Psoas muscle (tissue), 8 donors: ENCODE results near the gene MAPT. TPM values are rescaled to one million over a fixed set of nuclear protein-coding genes. Genes with fewer than 3 reads are reported as not detected.
"Not testable (repeated sequence)": the region's sequence is repeated elsewhere in the genome, so short reads cannot be mapped to it uniquely, and the experiment has no call there.

Experiments
- ATAC-seq, 4 donors: fragments of 200-7000 bp; cut with Tn5 transposase; one replicate each; pipeline ENCODE4 v1.9.1; 2020; ENCODE audit warnings: moderate library complexity in 3 of 4, mild to moderate bottlenecking in 2 of 4
- DNase-seq, 2 donors: peaks; one replicate each; pipeline ENCODE4 v3.0.0-alpha.2; 2020
- H3K27ac ChIP-seq: fragments of 200-600 bp; one replicate; pipeline ENCODE4 v1.8.0; 2022
- H3K27me3 ChIP-seq, 3 donors: fragments of 200-600 bp in 1 of 3; one replicate each; pipeline versions ENCODE4 v1.6.1 to v1.8.0; 2013 to 2022; ENCODE audit warnings: low read length in 2 of 3, mild to moderate bottlenecking in 2 of 3, moderate library complexity in 1 of 3; ENCODE audit not compliant: insufficient read depth in 3 of 3
- H3K36me3 ChIP-seq, 2 donors: fragments of 200-600 bp in 1 of 2; one replicate each; pipeline versions ENCODE4 v1.6.1 to v1.8.0; 2013 to 2022; ENCODE audit warnings: low read depth in 1 of 2, mild to moderate bottlenecking in 1 of 2, moderate library complexity in 1 of 2; ENCODE audit not compliant: insufficient read depth in 1 of 2
- H3K4me1 ChIP-seq: fragments of 200-600 bp; one replicate; pipeline ENCODE4 v1.8.0; 2022
- H3K4me3 ChIP-seq: fragments of 200-600 bp; one replicate; pipeline ENCODE4 v1.8.0; 2022; ENCODE audit warnings: mild to moderate bottlenecking
- H3K9me3 ChIP-seq: fragments of 200-600 bp; one replicate; pipeline ENCODE4 v1.8.0; 2022
- WGBS, 3 donors: extraction: QIAGEN DNeasy Blood & Tissue Kit; methylation state at CpG; one replicate each; pipeline versions ENCODE4 v1.1.6 to v1.1.7; 2013; 5-methylcytosine and 5-hydroxymethylcytosine counted together
- intact Hi-C, 2 donors: fragments of 100-400 bp; cut with DNase I; formaldehyde crosslinking; loops; one replicate each; pipeline versions ENCODE4 v1.11.0 to v1.14.2; 2022
- polyA plus RNA-seq, 3 donors: library from polyadenylated mRNA; stranded (reverse); fragments of 200-250 nt; gene quantifications; one replicate each; pipeline ENCODE4 v1.2.3, GENCODE V29; 2013
- total RNA-seq, 4 donors: library from RNA; stranded (reverse); fragmentation: NEBNext Ultra II Directional in 2 of 4; extraction: Animal tissue kit (Norgen Biotek cat#: 25700) in 2 of 4; gene quantifications; one replicate each; pipeline versions ENCODE4 v1.2.1 to v1.2.4, GENCODE V29; 2021 to 2023
- TF ChIP-seq, protein P1 (sequence below): fragments of 200-600 bp; IDR thresholded peaks from one replicate; pipeline ENCODE4 v1.8.0; 2022; ENCODE audit warnings: antibody characterized with exemption
- donor health status: healthy with polysubstance abuse.
- donor health status: DM: no; HTN: no; CAD: no; lungs with moderate emphysema.
- donor health status: Bipolar disorder and iron deficiency.
- donor health status: healthy.
- donor health status: DM: yes; HTN: yes; CAD: no.
- donor health status: DM: no; HTN: no; CAD: no.
- donor health status: DM: no; HTN: no; CAD: no.
- donor health status: DM: yes; HTN: yes; CAD: no.

The MAPT gene
- total and polyA plus RNA-seq, 7 donors, result 16.0 to 253 (median 104) TPM

DNA sequence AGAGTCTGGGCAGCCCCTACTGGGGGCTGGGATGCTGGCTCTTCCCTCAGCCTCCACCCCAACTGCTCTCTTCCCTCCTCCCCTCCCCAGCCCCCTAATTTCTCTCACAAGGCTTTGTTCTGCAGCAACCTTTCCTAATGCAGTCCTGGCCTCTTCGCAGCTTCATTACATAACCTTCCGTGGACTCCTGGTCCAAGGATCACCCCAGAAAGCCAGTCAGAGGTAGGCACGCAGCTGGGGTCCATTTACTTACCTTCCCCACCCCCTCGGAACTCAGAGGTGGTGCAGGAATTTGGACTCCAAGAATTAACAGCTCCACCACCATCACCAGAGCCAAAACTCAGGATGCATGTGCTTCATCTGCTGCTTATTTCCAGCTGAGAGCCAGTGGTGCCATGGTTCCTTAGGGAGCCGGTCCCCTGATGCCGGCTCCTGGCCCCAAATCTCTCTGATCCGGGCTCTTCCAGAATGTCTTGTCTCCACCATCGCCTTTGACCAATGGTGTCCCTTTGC, 40.9 kb downstream of the MAPT start:
- ATAC-seq (no peak), DNase-seq (no peak)
- no peak overlapping the region for H3K4me3 ChIP-seq
- H3K9me3 ChIP-seq, result no peaks in the 10 kb centered on the region
- peak overlapping the region; percentile 31 for H3K27ac ChIP-seq
- intact Hi-C loops, result no loop called here
- H3K27me3 ChIP-seq, result no peaks in the 10 kb centered on the region
- 78 to 89% (median 87%) methylated on average over 8 of the region's 8 CpGs for WGBS, 3 donors
- TF ChIP-seq, protein P1, sequence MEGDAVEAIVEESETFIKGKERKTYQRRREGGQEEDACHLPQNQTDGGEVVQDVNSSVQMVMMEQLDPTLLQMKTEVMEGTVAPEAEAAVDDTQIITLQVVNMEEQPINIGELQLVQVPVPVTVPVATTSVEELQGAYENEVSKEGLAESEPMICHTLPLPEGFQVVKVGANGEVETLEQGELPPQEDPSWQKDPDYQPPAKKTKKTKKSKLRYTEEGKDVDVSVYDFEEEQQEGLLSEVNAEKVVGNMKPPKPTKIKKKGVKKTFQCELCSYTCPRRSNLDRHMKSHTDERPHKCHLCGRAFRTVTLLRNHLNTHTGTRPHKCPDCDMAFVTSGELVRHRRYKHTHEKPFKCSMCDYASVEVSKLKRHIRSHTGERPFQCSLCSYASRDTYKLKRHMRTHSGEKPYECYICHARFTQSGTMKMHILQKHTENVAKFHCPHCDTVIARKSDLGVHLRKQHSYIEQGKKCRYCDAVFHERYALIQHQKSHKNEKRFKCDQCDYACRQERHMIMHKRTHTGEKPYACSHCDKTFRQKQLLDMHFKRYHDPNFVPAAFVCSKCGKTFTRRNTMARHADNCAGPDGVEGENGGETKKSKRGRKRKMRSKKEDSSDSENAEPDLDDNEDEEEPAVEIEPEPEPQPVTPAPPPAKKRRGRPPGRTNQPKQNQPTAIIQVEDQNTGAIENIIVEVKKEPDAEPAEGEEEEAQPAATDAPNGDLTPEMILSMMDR, result no peak
- peaks cover 32% of the 10 kb centered on the region for H3K4me1 ChIP-seq
- no peaks in the 10 kb centered on the region for H3K36me3 ChIP-seq

DNA sequence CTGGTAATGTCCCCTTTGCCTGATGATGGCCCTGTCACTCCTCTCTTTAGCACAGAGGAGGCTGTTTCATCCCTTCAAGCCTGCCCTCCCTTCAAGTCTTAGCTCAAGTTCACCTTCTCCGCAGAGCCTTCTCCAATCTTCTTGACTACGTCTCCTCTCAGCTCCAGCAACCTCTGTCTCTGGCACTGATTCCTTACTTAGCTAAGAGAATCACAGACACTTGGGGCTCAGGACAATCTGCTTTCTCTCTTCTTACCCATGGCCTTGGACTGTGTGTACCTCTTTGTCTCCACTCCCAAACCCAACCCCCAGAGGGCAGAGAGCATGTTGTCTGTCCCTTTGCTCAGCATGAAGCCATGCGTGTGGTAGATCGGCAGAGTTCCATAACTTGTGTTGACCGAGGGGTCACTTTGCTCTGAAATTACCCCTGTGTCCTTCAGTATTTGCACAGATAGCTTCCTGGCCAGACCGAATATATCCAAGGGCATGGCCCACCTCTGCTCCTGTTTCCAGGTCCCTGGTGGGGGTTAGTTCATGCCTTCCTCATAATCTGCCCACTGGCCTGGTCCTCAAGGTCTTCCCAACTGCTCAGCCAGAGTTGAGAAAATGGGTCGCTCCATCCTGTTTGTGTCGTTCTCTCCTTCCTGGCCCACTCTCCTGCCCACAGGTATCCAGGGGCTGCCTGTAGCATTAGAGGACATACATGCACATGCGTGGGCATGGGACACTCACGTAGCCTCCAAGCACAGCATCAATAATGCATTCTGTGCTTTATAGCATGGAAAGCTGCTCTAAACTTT, 41.6 kb downstream of the MAPT start:
- intact Hi-C loops, result no loop called here
- TF ChIP-seq, protein P1, result no peak
- peaks cover 32% of the 10 kb centered on the region for H3K4me1 ChIP-seq

DNA sequence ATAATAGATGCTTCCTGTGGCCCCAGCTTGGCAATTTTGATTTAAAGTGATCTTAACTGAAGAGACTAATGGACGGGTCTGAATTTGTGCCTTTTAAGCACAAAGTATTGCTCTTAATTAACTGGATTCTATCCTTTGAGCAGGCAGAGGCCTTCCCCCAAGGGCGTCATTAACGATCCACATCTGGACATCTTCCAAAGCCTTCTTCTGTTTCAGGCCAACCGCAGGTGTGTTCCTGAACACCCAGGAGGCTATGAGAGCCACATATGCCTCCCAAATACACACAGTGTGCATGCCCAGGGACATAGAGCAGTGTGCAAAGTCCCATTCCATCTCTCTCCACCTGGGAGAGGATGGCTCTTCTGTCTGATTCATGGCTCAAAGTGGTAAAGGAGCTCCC, 42.3 kb downstream of the MAPT start:
- Histone ChIP-seq H3K36me3 (no peaks in the 10 kb centered on the region), H3K27ac (peak overlapping the region; percentile 31), H3K27me3 (no peaks in the 10 kb centered on the region), H3K4me1 (peaks cover 35% of the 10 kb centered on the region), H3K4me3 (no peak overlapping the region), H3K9me3 (no peaks in the 10 kb centered on the region)
- WGBS, 3 donors, result 29 to 53% (median 31%) methylated on average over 4 of the region's 4 CpGs
- ATAC-seq (peak; percentile 55 to 74 (median 66)), DNase-seq (no peak)
- intact Hi-C loops, result no loop called here
- TF ChIP-seq, protein P1, result no peak

More for the DNA sequence above, 41.6 kb downstream of the MAPT start:
- no peaks in the 10 kb centered on the region for H3K9me3 ChIP-seq
- WGBS, 3 donors, result 89 to 93% (median 90%) methylated on average over 10 of the region's 10 CpGs
- ATAC-seq, result peak in 1 of 4 donors; percentile 22
- no peak overlapping the region for H3K4me3 ChIP-seq
- no peaks in the 10 kb centered on the region for H3K36me3 ChIP-seq
- DNase-seq, result no peak
- peak overlapping the region; percentile 31 for H3K27ac ChIP-seq
- no peaks in the 10 kb centered on the region for H3K27me3 ChIP-seq

DNA sequence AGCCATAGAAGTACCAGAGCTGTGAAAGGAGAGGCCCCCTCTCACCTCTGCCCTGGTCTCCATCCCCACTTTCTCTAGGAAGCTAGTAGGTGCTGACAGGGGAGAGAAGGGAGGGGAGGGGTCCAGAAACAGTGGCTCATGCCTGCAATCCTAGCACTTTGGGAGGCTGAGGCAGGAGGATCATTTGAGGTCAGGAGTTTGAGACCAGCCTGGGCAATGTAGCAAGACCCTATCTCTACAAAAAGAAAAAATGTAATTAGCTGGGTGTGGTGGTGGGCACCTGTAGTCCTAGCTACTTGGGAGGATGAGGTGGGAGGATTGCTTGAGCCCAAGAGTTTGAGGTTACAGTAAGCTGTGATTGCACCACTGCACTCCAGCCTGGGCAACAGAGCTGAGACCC, 42.8 kb downstream of the MAPT start:
- peak overlapping the region; percentile 31 for H3K27ac ChIP-seq
- H3K27me3 ChIP-seq, result not testable (repeated sequence)

DNA sequence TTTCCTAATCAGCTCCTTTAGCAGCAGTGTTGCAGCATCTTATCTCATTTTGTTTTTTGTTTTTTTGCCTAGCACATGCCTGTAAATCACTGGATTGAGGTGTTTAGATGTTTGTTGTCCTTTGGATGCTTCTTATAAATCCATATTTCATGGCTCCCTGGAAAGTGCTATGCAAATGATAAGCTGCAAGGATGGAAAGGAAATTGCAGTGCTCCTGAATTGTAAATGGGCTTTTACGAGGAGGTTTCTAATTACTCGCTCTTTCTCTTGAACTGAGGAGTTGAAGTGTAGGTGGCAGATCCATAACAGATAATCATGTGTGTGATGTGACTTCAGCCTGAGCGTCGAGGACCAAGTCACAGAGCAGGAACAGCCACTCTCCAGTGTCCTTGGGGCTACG, 45.0 kb downstream of the MAPT start:
- intact Hi-C loops, result no loop called here

More for the DNA sequence above, 42.8 kb downstream of the MAPT start:
- H3K9me3 ChIP-seq, H3K4me3 ChIP-seq, intact Hi-C loops, ATAC-seq, DNase-seq, H3K36me3 ChIP-seq: not testable (repeated sequence)
- H3K4me1 ChIP-seq, result peaks cover 40% of the 10 kb centered on the region

More for the DNA sequence above, 45.0 kb downstream of the MAPT start:
- Histone ChIP-seq H3K36me3 (no peaks in the 10 kb centered on the region), H3K9me3 (no peaks in the 10 kb centered on the region), H3K4me1 (peaks cover 60% of the 10 kb centered on the region), H3K27ac (no peak overlapping the region), H3K27me3 (no peaks in the 10 kb centered on the region), H3K4me3 (no peak overlapping the region)
- 68 to 79% (median 73%) methylated on average over 5 of the region's 5 CpGs for WGBS, 3 donors
- TF ChIP-seq, protein P1, result no peak
- no peak for DNase-seq
- ATAC-seq, result no peak
